Lung (tissue), 12 donors: ENCODE results near the gene NFATC4. TPM values are rescaled to one million over a fixed set of nuclear protein-coding genes. Genes with fewer than 3 reads are reported as not detected.

Experiments used
- ATAC-seq: fragments of 200-7000 bp; cut with Tn5 transposase; one replicate; pipeline ENCODE4 v1.9.1; 2020; ENCODE audit warnings: moderate number of reproducible peaks; ENCODE audit not compliant: insufficient read depth, low FRiP score
- DNase-seq, 3 donors: peaks; one replicate each; pipeline ENCODE4 v3.0.0-alpha.2; 2013 to 2017
- H3K27ac ChIP-seq, 2 donors: one replicate each; pipeline ENCODE4 v1.5.1; 2013; ENCODE audit warnings: mild to moderate bottlenecking in 2 of 2, moderate library complexity in 2 of 2, control low read depth in 1 of 2, inconsistent platforms in 1 of 2, low read depth in 1 of 2, low read length in 1 of 2
- H3K27me3 ChIP-seq, 3 donors: one replicate each; pipeline ENCODE4 v1.5.1; 2013; ENCODE audit warnings: low read length in 2 of 3; ENCODE audit not compliant: control insufficient read depth in 3 of 3, insufficient read depth in 3 of 3
- H3K36me3 ChIP-seq, 4 donors: one replicate each; pipeline ENCODE4 v1.5.1; 2013; ENCODE audit warnings: low read length in 4 of 4, mild to moderate bottlenecking in 1 of 4, moderate library complexity in 1 of 4; ENCODE audit not compliant: control insufficient read depth in 4 of 4, insufficient read depth in 4 of 4
- H3K4me1 ChIP-seq, 5 donors: one replicate each; pipeline ENCODE4 v1.5.1; 2013; ENCODE audit warnings: low read length in 5 of 5, mild to moderate bottlenecking in 2 of 5, moderate library complexity in 1 of 5; ENCODE audit not compliant: control insufficient read depth in 5 of 5, insufficient read depth in 5 of 5
- H3K4me3 ChIP-seq: one replicate; pipeline ENCODE4 v1.5.1; 2013; ENCODE audit warnings: mild to moderate bottlenecking, control low read depth, moderate library complexity
- H3K9ac ChIP-seq, 2 donors: one replicate each; pipeline ENCODE4 v1.5.1; 2013; ENCODE audit warnings: low read length in 2 of 2, control low read depth in 1 of 2; ENCODE audit not compliant: insufficient read depth in 1 of 2
- H3K9me3 ChIP-seq, 4 donors: one replicate each; pipeline ENCODE4 v1.5.1; 2013; ENCODE audit warnings: low read length in 3 of 4, mild to moderate bottlenecking in 1 of 4, moderate library complexity in 1 of 4; ENCODE audit not compliant: control insufficient read depth in 4 of 4, insufficient read depth in 3 of 4
- CTCF ChIP-seq: IDR thresholded peaks from 2 replicates; pipeline ENCODE4 v1.5.1; 2012; ENCODE audit warnings: mild to moderate bottlenecking; ENCODE audit errors: control extremely low read depth, extremely low read depth
- WGBS, 2 donors: extraction: QIAGEN DNeasy Blood & Tissue Kit; methylation state at CpG; one replicate each; pipeline ENCODE4 v1.1.7; 2013; 5-methylcytosine and 5-hydroxymethylcytosine counted together
- polyA plus RNA-seq, 2 donors: library from polyadenylated mRNA; stranded (reverse); fragments of 200-250 nt; gene quantifications; one replicate each; pipeline ENCODE4 v1.2.1, GENCODE V29; 2013
- total RNA-seq, 2 donors: library from RNA; depleted of rRNA in 1 of 2; stranded (reverse); fragments of >200 nt in 1 of 2; gene quantifications; one replicate each; pipeline ENCODE4 v1.2.1, GENCODE V29; 2014 to 2021
- donor health status: control.
- donor health status: control.
- donor health status: Bipolar disorder and iron deficiency.
- donor health status: healthy.
- donor health status: DM: yes; HTN: yes; CAD: no.

Gene NFATC4
- total and polyA plus RNA-seq, 4 donors, result 13.9 to 71.4 (median 38.4) TPM

DNA sequence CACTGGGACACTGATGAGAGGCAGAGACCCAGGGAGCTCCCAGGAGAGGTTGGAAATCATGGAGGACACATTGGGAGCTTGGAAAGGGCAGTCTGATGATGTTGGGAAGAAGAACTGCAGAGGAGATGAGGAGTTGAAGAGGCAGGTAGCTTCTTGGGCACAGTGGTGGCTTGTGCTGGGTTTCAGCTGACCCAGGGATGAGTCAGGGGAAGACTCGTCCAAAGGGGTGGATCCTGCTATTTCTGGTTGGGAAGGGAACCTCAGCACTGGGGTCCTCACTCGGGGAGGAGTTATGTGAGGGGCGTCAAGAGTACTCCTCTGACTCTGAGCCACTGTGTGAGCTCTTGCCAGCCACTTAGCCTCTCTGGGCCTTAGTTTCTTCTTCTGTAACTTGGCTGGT lies 44.6 kb upstream of the NFATC4 start:
- peaks cover 0 to 1% (median 0%) of the 10 kb centered on the region in 4 donors for H3K36me3 ChIP-seq
- peaks cover 0 to 7% (median 0%) of the 10 kb centered on the region in 5 donors for H3K4me1 ChIP-seq
- DNase-seq, result no peak
- no peak overlapping the region for H3K4me3 ChIP-seq
- no peaks in the 10 kb centered on the region for H3K9me3 ChIP-seq
- no peak overlapping the region for H3K9ac ChIP-seq
- ATAC-seq, result no peak
- TF ChIP-seq CTCF, result no peak
- 66 to 74% methylated on average over 3 of the region's 3 CpGs for WGBS, 2 donors
- H3K27ac ChIP-seq, result no peak overlapping the region
- peaks cover 0 to 12% (median 5%) of the 10 kb centered on the region in 3 donors for H3K27me3 ChIP-seq

GRCh38 chr14:24324024-24324423 lies 44.0 kb upstream of the NFATC4 start:
- Histone ChIP-seq H3K36me3 (peaks cover 0 to 1% (median 0%) of the 10 kb centered on the region in 4 donors), H3K4me3 (no peak overlapping the region), H3K27ac (no peak overlapping the region), H3K9ac (no peak overlapping the region), H3K4me1 (peaks cover 0 to 7% (median 0%) of the 10 kb centered on the region in 5 donors), H3K27me3 (peaks cover 0 to 5% (median 1%) of the 10 kb centered on the region in 3 donors), H3K9me3 (no peaks in the 10 kb centered on the region)
- no peak for TF ChIP-seq CTCF
- ATAC-seq (no peak), DNase-seq (no peak)
- WGBS, 2 donors, result 83 to 84% methylated on average over 6 of the region's 6 CpGs

DNA sequence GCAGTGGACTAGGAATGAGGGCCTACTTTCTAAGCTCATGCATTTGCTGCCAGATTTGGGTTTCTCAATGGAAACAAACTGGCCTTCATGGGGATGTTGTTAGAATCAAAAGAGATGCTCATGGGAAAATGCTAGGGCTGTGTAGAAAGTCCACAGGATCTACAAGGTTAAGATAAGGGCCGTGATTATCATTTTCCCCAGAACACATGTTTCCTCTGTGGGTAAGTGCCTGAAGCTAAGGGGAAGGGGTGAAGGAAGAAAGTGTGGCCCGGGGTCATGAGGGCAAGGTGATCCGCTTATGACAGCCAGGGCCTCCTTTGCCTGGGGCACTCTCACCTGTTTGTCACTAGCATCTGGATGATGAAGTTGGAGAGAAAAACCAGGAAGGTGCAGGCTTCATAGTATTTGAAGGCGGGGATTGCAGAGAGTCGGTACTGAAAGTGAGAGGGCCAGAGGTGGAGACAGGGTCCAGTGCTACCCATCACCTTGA lies 42.9 kb upstream of the NFATC4 start:
- no peak overlapping the region for H3K4me3 ChIP-seq
- ATAC-seq (no peak), DNase-seq (no peak)
- no peaks in the 10 kb centered on the region for H3K27me3 ChIP-seq
- 65 to 82% methylated on average over 5 of the region's 5 CpGs for WGBS, 2 donors
- no peak for TF ChIP-seq CTCF
- H3K9ac ChIP-seq, result no peak overlapping the region
- no peaks in the 10 kb centered on the region for H3K9me3 ChIP-seq
- no peak overlapping the region for H3K27ac ChIP-seq
- peaks cover 0 to 3% (median 0%) of the 10 kb centered on the region in 4 donors for H3K36me3 ChIP-seq
- H3K4me1 ChIP-seq, result peaks cover 0 to 7% (median 0%) of the 10 kb centered on the region in 5 donors

GRCh38 chr14:24325963-24326362 lies 42.0 kb upstream of the NFATC4 start:
- Histone ChIP-seq H3K27me3 (peaks cover 0 to 5% (median 0%) of the 10 kb centered on the region in 3 donors), H3K4me1 (peaks cover 0 to 7% (median 0%) of the 10 kb centered on the region in 5 donors), H3K9me3 (no peaks in the 10 kb centered on the region), H3K36me3 (peaks cover 0 to 5% (median 0%) of the 10 kb centered on the region in 4 donors), H3K4me3 (no peak overlapping the region), H3K9ac (no peak overlapping the region), H3K27ac (no peak overlapping the region)
- TF ChIP-seq CTCF, result no peak
- no peak for ATAC-seq
- no peak for DNase-seq
- WGBS, 2 donors, result 86 to 92% methylated on average over 9 of the region's 9 CpGs
